Stimulated activated CD4-positive, alpha-beta T cell treated with anti-CD3 and anti-CD28 coated beads, TNF-alpha, amount 100 ng/mL, for 24 hours (primary cell): Measurements from ENCODE around the gene PRDM16.
"Not testable (repeated sequence)": the region's sequence is repeated elsewhere in the genome, so short reads cannot be mapped to it uniquely, and the experiment has no call there.

Experiments used
- DNase-seq, 3 experiments: peaks; one replicate each; pipeline ENCODE4 v3.0.0-alpha.2; 2020; ENCODE audit warnings: low read depth in 3 of 3

Gene PRDM16

DNA sequence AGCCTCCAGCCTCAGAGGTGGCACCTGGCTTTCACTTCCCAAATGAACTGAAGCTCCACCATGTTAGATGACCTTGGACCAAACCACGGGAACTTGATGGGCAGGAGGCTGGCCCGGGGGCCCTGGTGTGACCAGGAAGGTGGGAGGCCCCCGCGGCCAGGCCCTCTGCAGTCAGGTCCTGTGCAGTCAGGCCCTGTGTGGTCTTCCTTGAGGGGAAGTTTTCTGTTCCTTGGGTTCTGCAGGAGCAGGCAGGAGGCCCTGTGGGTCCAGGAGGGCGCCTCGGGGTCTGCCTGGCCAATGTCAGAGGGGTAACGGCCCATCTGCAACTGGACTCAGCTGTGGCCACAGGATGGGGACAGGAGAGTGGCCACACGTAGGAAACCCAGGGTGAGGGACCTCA, 13.0 kb downstream of the PRDM16 start:
- no peak for DNase-seq

DNA sequence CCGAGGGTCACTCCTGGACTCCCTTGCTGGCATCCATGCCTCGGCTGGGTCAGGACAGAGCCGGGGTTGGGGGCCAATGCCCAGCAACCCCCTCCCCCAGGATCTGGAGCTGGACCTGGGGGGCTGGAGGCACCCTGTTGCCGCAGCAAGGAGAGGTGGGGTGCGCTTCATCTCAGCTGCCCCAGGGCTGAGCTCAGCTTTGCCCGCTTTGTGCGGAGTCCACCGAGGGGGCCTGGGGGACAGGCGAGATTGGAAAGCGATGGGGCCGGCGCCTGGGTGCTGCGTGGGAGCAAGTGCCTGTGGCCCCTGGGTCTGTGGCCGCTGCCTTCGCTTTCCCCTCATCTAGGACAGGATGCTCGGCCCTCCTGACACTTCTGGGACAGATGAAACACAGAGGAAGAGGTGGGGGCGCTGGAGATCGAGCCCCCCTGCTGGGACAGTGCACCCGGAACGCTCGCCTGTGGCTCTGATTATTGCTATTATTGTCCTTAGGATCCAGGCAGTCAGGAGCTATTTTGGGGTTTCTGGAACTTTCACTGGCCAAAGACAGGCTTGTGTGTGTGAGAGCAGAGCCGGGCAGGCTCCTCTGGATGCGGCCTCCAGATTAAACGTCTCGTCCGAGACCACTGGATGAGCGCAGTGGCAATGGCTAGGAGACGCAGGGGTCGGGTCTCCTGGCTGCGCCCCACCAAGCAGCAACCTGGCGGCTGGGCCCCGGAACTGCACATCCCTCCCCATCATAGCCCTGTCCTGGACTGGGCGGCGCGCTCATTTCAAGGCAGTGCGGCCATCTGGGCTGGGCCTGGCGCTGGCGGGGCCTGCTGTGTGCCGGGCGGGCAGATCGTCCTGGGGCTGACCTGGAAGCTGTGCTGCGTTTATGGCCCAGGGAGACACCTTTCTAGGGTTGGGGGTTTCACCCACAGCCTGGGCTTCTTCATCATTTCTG, 13.8 kb downstream of the PRDM16 start:
- DNase-seq, result no peak

DNA sequence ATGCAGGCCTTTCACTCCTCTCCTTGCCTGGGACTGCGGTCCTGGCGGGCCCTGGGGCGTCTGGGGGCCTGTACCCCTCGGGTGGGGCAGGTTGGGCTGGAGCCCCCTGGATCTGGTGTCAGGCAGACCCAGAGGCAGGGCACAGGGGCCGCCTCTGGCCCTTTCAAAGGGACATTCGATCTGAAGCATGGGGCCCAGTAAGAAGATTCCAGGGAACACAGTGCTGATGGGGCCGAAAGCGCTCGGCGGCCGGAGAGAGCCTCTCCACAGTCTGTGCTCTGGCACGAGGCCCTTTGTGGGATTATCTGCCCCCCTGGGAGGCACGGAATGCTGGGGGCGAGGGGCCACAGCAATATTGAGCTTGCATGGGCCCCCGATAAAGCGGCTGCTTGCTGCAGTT, 15.2 kb downstream of the PRDM16 start:
- no peak for DNase-seq

DNA sequence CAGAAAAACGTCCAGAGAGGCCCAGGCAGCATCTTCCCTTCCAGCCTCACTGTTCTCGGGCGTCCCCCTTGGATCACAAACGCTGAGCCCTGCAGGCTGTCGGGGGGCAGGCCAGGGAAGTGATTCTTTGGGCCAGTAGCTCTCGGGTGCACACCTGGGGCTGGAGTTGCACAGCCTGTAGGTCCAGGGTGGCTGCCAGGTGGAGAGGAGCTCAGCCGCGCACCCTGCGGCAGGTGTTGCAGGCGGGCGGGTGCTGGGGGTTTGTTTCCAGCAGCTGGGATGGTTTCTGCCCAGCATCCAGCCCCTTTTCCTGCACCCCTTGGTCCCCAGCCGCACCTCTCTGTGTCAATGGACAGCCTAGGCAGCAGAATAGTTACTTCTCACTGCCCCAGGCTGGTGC, 15.7 kb downstream of the PRDM16 start:
- DNase-seq, result no peak

DNA sequence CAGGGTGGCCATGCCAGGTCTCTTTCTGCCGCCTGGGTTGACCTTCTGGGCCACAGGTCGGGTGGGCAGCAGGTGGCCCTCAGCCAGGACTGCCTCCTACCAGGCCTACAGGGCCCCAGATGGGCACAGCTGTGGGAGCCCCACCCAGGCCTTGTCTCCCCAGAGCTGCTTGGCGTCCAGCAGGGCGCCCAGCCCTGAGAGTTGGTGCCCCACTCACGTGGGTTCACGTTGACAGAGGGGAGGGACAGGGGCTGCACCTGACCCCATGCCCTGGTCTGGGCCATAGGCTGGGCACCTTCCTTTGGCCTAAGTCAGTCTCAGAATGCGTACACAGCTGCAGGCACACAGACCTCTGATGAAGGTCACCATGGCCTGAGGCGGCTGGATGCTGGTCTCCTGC, 16.7 kb downstream of the PRDM16 start:
- DNase-seq, result no peak

DNA sequence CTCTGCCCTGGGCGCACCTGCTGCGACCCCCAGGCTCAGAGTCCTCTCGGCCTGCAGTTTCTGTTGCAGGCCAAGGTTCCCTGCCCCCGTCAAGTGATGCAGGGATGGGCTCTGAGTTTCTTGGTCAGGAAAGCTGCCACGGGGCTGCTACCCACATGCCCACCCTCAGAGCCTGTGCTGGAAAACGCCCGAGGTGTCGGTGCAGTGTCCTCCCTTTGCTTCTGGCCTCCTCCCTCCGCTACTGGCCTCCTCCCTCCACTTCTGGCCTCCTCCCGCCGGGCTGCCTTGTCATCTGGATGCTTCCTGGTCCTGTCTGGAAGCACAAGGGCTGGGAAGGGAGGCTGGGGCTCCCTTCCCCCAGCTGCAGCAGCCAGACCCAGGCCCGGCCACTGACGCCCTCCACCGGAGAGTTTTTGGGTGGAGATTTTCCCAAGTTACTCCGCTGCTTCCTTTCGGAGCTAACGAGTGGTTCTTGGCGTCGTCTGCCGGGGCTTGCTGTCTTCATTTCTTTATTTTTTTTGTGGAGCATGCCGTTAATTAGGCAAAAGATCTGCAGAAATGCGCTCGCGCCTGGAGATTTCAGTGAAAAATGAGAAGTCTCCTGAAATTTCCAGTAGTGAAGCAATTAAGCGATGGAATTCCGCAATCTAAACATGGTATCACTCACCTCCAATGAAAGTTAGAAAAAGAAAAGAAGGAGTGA, 17.4 kb downstream of the PRDM16 start:
- no peak for DNase-seq

DNA sequence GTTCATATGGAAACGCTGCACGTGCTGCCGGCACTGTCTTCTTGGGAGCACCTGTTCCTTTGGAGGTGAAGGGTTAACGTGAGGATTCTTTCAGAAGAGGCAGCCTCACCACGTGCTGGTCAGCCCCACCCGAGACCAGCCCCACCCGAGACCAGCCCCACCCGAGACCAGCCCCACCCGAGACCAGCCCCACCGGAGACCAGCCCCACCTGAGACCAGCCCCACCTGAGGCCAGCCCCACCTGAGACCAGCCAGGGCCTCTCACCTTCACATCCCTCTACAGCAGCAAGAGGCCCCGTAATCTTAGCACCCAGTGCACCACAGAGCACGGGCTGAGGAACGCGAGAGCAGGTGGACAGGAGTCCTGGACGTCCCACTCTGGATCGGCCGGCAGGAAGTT, 18.0 kb downstream of the PRDM16 start:
- no peak for DNase-seq

DNA sequence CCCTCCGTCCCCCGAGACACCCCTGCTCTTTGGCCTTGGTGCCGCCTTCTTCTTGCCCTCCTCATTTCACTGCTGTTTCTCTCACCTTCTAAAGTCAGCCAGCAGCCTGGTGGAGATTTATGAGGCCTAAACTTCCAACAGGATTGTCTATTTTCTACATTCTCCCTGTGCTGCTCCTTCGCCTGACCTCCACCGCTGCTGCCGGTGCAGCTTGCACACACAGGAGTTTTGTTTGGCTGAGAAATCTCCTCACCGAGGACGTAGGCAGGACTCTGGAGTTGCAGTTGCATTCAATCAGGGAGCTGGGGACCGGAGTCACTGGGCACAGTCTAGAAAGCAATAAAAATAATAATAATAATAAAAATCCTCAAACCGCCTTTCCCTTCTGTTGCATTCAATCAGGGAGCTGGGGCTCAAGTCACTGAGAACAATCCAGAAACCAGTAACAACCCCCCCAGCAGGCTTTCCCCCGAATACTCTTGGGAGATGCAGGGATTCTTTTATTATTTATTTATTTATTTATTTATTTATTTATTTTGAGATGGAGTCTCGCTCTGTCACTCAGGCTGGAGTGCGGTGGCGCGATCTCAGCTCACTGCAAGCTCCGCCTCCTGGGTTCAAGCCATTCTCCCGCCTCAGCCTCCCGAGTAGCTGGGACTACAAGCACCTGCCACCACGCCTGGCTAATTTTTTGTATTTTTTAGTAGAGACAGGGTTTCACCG, 19.1 kb downstream of the PRDM16 start:
- DNase-seq, result not testable (repeated sequence)

DNA sequence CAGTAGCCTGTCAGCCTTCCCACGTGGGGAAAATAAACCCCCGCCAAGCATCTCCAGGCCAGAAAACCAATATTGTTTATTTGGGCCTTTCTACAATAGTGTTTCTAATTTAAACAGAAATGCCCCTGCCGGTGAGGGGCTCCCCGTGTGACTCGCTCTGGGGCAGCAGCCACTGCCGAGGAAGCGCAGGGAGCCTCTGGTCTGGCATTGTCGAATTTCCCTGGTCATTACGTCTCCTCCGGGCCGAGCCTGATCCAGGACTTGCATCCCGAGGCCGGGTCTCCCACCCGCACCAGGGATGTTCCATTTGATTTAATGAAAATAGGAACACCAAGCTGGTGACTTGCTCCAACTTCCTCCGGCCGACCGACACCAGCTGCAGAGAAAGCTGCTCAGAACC, 20.5 kb downstream of the PRDM16 start:
- DNase-seq, result no peak

DNA sequence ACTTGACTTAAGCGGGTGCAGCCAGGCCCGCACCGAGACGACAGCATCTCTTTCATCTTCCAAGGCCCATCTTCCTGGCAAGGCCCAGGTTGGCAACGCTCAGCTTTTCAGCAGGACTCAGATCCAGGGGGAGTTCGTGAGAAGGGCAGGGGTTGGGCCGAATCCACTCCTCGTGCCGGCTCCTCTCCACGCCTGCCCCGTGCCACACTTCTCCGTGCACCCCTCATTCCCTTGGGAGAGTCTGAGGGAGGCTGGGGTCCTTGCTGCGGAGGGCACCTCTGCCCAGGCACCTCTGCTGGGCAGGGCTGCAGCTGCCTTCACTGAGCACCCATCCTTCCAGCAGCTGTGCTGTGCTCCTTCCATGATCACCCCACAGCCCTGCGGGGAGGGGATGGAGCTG, 22.3 kb downstream of the PRDM16 start:
- DNase-seq, result no peak

DNA sequence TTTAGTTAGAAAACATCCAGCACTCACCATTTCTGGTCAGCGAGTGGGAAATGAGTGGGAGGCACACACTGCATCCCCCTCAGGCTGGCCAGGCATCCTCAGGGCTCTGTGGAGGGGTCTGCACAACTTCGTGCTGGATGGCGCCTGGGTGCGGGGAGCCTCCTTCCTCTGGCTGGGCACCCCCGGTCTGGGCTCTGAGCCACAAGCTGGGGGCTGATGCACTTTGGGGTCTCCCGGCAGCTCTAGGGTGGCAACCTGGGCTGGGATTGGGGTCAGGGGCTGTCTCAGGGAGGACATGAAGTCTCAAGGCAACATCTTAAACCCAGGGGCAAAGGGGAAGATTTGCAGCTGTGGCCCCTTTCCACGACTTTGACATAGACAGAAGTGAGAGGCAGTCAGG, 23.5 kb downstream of the PRDM16 start:
- DNase-seq, result no peak

DNA sequence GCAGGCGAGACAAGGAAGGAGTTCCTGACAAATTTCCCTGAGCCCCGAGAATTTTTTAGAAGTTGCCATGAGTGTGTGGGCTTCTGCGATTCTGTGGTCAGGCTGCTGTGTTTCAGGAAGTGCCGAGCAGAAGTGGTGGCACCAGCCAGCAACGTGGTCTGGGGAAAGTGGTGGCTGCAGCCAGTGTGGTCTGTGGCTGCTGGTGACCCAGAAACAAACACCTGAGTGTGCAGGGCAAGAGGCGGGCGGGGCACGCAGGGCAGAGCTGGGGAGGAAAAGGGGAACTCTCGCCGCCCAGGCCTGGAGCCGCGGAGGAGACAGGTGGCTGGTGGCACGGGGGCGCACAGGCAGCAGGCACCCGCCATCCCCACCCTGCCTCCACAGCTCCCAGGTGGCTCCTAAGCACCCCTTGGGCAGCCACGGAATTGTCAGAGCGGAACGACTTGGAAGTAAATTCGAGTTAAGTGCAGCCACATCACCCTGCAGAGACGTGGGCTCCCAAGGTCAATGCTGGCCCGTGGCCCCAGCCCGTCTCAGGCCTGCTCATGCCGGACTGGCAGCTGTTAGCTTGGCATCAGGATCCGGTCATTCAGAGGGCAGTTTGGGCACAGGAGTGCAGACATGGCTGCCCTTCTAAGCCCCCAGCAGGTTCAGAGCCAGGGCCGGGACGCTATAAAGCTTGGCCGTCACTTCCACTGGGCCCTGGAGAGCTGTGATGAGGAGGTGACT, 25.1 kb downstream of the PRDM16 start:
- DNase-seq, result no peak

DNA sequence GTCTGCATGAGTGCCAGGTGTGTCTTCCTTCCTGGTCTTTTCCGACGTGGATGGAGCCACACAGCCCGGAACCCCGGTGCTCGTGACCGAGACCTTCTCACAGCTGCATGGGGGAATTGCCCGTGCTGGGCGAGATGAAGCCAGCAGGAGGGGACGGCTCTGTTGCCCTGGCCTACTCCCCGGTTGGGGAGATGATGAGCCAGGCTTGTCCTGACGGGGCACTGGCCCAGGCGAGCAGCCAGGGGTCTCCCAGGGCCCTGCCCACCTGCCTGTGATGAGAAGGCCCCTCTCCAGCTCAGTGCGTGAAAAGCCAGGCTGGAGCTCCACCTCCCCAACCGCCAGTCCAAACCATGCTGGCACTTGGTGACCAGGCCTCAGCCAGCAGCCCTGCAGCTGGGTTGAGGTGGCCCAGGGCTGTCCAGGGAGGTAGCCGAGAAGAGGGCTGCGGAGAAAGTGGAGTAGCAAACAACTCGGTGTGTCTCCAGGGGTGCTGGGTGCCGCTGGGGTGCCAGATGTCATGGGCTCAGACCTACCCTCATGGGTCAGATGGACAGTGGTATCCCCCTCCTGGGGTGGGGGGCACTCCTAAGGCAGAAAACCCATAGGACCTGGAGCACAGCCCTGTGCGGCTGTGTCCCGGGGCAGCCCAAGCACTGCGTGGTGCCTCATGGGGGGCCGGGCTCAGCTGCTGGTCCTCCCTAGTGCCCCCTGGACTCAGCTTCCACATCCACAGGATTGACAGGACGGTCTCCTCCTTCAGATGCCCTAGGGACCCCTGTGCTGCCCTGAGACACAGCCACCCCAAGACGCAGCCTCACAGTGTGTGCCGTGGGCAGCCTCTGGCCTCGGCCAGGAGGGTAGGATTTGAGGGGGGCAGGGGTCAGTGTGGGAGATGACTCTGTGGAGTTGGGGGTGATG, 26.1 kb downstream of the PRDM16 start:
- no peak for DNase-seq

DNA sequence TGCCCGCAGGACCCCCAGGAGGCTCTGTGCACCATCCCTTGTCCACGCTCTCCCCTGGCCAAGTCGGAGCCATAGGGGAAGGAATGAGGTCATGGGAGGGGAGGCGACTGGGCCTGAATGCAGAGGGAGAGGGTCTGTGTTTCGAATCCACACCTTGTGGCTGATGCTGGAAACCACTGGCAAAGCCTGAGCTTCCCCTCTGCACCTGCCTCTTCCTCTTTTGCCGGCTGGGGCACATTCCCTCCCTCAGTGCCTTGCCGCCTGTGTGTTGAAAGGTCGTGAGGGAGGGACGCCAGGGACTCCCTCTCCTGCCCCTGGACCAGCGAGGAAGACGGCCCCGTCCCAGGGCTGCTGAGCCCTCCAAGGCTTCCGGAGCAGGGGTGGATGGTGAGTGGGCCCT, 27.3 kb downstream of the PRDM16 start:
- no peak for DNase-seq

DNA sequence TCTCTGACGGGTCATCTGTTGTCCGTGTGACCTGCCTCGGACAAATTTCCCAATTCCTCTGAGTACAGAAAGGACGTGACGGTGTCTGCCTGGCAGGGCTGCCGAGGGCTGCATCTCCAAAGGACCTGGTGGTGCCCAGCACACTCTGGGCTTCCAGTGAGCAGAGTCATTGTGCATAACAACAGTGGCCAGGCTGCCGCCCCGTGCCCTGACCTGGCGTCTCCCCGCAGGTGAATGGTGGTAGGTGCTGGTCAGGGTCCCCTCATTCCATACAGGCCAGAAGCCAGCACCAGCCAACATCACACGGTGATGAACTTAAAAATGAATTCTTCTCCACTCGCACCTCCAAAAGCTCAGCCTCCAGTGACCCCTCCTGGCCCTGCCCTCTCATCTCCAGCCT, 28.2 kb downstream of the PRDM16 start:
- DNase-seq, result no peak

DNA sequence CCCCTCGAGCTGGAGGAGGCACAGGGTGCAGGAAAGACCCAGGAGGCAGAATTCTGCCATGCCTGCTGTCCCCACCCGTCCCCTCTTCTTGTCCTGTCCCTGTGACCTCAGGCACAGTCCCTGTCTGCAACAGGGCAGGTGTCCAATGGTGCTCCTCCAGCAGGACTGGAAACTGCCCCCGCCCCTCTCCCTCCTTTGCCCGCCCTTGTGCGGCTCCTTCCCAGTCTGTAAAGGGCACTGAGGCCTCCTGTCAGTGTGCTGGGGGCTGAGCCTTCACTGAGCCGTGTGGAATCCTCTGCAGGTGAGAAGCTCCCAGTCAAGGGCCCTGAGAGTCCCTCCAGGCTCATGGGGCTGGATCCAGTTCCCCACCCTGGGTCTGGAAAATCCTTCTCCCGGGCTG, 28.9 kb downstream of the PRDM16 start:
- DNase-seq, result no peak

DNA sequence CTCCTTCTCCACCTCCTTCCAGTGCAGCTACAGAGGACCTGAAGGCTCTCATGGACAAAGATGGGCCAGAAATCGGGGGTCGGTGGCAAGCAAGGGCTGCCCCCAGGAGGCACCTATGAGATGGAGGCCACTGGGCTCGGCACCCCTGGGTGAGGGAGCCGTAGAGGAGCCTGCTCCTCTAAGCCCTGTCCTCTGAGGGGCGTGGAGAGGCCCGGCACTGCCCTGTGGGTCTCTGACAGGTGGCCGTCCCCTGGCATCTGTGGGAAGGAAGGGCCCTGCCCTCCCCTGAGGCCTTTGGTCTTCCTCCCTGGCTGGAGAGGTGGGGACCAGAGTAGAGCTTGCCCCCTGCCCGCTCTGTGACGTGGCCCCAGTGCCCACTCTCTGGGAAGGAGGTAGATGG, 30.9 kb downstream of the PRDM16 start:
- DNase-seq, result no peak

DNA sequence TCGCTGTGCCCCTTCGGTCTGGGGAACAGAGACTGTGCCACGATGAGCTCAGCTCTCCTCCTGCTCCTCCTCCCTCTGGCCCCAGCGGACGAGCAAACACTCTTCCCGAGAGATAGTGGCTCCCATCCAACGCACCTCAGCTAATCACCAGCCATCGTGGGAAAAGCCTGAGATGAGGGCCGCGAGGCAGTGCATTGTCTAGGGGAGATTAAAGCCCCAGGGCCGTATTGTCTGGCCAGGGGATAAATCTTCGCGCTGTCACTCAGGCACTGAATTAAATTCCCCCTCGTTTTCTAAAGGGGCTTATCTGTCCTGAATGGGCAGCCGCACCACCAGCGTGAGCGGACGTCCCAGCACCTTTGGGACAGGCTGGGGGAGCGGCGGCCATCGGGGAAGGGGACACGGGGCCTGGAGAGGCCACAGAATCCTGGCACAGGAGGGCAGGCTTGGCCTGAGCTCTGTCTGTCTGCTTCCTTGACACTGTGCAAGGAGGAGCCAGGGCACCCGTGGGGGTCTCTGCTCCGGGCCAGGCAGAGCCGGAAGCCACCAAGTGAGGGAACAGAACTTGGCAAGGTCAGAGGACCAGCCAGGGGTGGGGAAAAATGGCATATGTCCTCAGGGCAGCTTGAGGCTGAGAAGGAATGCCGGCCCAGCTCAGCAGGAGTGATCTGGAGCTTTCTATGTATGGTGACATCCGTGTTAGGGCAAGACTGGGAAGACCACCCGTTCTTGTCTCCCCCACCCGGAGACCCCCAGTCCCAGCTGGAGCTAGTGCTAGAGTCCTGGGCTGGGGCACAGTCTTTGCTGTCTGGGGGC, 32.3 kb downstream of the PRDM16 start:
- no peak for DNase-seq

DNA sequence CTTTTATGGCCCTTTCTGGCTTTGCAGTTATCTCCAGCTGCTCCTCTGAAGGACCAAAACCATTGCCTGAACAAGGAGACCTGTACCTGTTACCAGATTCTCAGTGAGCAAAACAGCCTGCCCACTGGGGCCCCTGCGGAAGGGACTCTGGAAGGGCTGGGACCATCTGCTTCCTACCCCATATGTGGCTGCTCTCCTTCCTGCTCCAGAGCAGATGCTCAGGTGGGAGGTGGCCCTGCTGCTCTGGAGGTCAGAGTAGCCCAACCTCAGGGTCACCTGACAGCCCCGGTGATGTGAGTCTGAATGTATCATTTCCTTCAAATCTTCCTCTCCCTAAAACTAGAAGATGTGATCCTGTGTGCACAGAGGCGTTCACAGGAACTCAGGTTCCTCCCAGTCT, 33.6 kb downstream of the PRDM16 start:
- no peak for DNase-seq
